ENCODE results near the gene NWD2.
A peak's percentile ranks its signal among the peaks of the same experiment; 100 is the strongest.

The NWD2 gene

DNA sequence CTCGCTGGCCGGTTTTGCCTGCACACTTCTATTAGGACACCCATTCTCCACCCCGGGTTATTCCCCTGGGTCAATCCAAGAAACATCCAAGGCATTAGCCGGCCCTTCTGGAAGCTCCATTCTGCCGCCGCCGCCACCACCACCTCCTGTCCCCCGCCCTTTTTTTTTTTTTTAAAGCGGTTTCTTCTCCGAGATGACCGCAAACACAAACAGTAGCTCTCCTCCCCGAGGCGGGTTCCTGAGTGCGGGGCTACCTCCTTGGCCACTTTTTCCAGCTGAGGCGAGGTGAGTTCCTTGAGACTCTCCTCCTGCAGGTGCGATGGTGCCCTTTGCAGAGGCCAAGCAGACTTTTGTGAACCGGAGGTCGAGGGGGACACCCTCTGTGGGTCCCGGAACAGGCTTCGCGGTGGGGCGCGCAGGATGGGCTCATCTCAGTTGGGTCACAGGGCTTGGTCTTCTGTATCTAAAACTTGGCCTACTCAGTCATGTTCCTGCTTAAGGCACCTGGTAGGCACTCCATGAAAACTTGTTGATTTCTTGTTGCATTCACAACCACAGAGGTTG, 930 bp downstream of the NWD2 start:
- CTCF ChIA-PET, result no interaction called here
- Mint-ChIP-seq H3K36me3 (no peaks in the 10 kb centered on the region), H3K27ac (no peak overlapping the region), H3K4me3 (no peak overlapping the region), H3K4me1 (no peaks in the 10 kb centered on the region), H3K27me3 (peaks cover 47% of the 10 kb centered on the region), H3K9me3 (no peaks in the 10 kb centered on the region)
- no peak for DNase-seq

DNA sequence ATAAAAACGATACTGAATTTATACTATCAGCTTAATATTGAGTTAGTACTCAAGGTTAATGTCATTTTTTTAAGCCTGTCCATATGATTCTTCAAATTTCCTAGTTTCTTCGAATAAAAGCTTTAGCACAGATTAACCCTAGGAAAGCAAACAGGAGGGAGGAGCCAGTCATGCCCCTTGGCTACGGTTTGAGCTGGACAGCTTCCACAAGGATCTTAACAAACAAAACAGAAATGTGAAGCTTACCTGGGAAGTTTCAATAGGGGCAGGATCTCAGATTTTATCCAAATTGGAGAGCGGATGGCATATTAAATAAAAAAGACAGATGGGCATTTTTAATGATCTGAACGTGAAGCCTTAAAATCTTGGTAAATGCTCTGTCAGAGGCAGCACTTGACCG, 2.3 kb downstream of the NWD2 start:
- H3K9me3 Mint-ChIP-seq, result no peaks in the 10 kb centered on the region
- no peak overlapping the region for H3K27ac Mint-ChIP-seq
- no peaks in the 10 kb centered on the region for H3K36me3 Mint-ChIP-seq
- no peak for DNase-seq
- H3K4me3 Mint-ChIP-seq, result no peak overlapping the region
- CTCF ChIA-PET, result no interaction called here
- H3K27me3 Mint-ChIP-seq, result peaks cover 47% of the 10 kb centered on the region
- H3K4me1 Mint-ChIP-seq, result no peaks in the 10 kb centered on the region

DNA sequence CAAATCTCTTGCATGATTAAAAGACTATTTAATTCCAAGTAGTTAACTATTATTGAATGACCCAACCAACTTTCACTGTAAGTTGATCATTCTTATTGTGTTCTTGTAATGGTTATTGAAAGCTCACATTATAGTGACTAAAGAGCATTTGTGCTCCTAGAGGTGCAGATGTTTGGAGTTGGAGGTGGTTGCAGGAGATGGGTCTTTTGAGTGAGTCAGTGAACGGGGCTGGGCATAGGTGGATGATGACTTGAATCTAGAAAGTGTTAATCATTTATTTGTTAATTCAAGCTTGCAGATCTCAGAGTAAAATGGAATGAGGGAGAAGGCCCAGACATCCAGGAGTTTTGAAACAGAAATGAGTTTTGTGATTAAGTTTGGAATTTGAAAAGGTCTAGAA, 13.7 kb downstream of the NWD2 start:
- no peak for DNase-seq
- Mint-ChIP-seq H3K9me3 (no peaks in the 10 kb centered on the region), H3K36me3 (no peaks in the 10 kb centered on the region), H3K27me3 (peaks cover 4% of the 10 kb centered on the region), H3K27ac (no peak overlapping the region), H3K4me3 (no peak overlapping the region), H3K4me1 (no peaks in the 10 kb centered on the region)
- CTCF ChIA-PET, result no interaction called here

DNA sequence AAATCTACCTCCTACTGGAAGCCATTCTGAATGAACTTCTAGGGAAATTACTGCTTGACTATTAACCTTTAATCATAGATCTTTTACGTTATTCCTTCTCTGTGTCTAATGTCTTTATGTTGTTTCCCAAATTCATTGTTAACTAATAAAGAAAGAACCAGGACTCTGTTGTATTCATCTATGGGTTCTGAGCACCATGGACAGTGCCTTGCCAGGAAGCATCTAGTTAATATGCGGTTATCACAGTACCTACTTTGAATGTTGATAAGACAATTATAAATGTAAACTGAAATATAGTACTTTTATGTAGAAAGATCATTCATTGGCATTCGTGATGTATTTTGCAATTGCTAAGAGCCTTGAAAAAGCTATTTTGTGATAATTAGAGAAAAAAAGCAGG, 23.8 kb downstream of the NWD2 start:
- H3K4me3 Mint-ChIP-seq, result no peak overlapping the region
- H3K27me3 Mint-ChIP-seq, result no peaks in the 10 kb centered on the region
- H3K27ac Mint-ChIP-seq, result no peak overlapping the region
- no peak for DNase-seq
- H3K9me3 Mint-ChIP-seq, result no peaks in the 10 kb centered on the region
- H3K4me1 Mint-ChIP-seq, result no peaks in the 10 kb centered on the region
- no peaks in the 10 kb centered on the region for H3K36me3 Mint-ChIP-seq
- CTCF ChIA-PET, result no interaction called here

DNA sequence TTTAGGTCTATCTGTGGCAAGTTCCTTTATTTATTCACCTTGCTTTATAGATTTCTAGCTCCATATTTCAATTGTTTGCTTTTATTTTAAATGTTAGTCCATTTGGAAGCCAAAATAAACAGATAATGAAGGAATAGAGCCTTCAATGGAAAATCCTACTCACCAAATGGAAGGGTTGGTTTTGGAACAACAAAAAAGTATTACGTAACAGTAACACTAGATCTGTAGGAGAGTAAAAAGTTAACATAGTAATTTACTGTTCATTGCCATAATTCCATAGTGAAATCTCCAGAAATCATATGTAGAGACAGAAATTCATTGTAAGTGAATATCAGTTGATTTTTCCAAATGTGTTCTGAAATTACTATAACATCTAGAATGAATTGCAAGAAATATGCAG, 34.6 kb downstream of the NWD2 start:
- no peak for DNase-seq
- H3K36me3 Mint-ChIP-seq, result no peaks in the 10 kb centered on the region
- no peaks in the 10 kb centered on the region for H3K27me3 Mint-ChIP-seq
- H3K9me3 Mint-ChIP-seq, result peaks cover 2% of the 10 kb centered on the region
- CTCF ChIA-PET, result no interaction called here
- H3K4me3 Mint-ChIP-seq, result no peak overlapping the region
- H3K4me1 Mint-ChIP-seq, result no peaks in the 10 kb centered on the region
- no peak overlapping the region for H3K27ac Mint-ChIP-seq

DNA sequence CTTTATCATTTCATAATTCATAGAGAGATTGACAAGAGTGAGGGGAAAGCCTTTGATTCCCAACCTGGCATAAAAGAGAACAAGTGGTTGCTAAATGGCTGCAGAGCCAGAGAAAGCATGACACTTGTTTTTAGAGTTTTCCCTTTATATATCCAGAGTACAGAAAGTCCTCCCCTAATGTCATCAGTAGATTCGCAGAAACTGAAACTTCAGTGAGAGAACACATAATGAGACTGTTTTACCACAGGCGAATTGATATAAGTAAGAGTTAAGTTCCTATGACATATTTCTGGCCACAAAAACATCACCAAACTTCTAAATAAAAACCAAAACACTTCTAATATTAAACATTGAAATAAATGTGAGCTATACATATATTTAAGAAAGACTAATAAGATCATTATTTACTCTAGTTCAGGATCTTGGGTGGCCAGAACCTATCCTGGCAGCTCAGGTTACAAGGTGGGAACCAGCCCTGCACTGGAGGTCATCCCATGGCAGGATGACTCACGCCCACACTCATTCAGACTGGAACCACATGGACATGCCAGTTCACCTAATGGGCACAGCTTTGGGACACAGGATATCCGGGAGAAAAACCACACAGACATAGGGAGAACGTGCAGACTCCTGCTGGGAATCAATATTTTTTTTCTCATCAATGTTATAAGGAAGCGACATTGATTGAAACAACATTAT, 35.5 kb downstream of the NWD2 start:
- no peak overlapping the region for H3K27ac Mint-ChIP-seq
- no peak for DNase-seq
- H3K27me3 Mint-ChIP-seq, result no peaks in the 10 kb centered on the region
- H3K9me3 Mint-ChIP-seq, result peaks cover 2% of the 10 kb centered on the region
- CTCF ChIA-PET, result no interaction called here
- H3K4me3 Mint-ChIP-seq, result no peak overlapping the region
- no peaks in the 10 kb centered on the region for H3K36me3 Mint-ChIP-seq
- no peaks in the 10 kb centered on the region for H3K4me1 Mint-ChIP-seq

DNA sequence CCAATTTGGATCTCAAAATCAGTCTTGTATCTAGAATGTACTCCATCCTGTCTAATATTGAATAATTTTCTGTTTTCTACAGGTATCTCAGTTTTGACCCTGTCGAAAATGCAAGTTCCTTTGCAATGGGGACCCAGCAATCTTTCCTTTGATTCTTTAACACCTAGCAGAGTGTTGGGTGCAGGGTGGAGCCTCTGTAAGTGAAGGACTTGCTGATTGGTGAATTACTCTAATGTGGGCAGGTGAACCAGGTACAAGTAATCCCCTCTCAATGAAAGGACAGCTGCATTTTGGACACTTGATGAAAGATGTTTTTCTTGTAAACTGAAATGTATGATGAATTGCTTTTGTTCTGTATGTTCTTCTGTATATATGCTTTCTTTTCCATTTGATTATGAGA, 54.9 kb downstream of the NWD2 start:
- H3K27me3 Mint-ChIP-seq, result no peaks in the 10 kb centered on the region
- CTCF ChIA-PET, result no interaction called here
- H3K4me3 Mint-ChIP-seq, result no peak overlapping the region
- no peak overlapping the region for H3K27ac Mint-ChIP-seq
- no peak for DNase-seq
- H3K36me3 Mint-ChIP-seq, result no peaks in the 10 kb centered on the region
- no peaks in the 10 kb centered on the region for H3K9me3 Mint-ChIP-seq
- H3K4me1 Mint-ChIP-seq, result no peaks in the 10 kb centered on the region

DNA sequence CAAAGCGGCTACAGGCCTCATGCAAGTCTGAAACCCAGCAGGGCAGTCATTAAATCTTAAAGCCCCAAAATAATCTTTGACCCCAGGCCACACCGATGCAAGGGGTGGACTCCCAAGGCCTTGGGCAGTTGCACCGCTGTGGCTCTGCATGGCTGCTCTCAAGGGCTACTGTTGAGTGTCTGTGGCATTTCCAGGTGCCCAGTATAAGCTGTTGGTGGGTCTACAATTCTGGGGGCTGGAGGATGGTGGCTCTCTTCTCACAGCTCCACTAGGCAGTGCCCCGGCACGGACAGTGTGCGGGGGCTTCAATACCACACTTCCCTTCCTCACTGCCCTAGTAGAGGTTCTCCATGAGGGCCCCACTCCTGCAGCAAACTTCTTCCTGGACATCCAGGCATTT, 60.1 kb downstream of the NWD2 start:
- no peak overlapping the region for H3K27ac Mint-ChIP-seq

DNA sequence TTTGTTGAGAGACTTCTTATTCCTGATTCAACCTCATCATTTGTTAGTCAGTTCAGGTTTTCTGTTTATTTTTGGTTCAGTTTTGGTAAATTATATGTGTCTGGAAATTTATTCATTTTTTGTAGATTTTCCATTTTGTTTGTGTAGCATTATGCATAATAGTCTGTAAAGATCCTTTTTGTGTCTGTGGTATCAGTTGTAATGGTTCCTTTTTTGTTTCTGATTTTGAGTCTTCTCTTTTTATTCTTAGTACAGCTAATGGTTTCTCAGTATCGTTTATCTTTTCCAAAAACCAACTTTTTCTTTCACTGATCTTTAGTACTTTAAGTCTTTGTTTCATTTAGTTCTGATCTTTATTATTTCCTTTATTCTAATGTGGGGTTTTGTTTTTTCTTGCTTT, 61.4 kb downstream of the NWD2 start:
- no peak overlapping the region for H3K4me3 Mint-ChIP-seq
- no peaks in the 10 kb centered on the region for H3K4me1 Mint-ChIP-seq
- CTCF ChIA-PET, result no interaction called here
- DNase-seq, result no peak
- peaks cover 9% of the 10 kb centered on the region for H3K9me3 Mint-ChIP-seq
- H3K27ac Mint-ChIP-seq, result no peak overlapping the region
- H3K36me3 Mint-ChIP-seq, result no peaks in the 10 kb centered on the region
- H3K27me3 Mint-ChIP-seq, result no peaks in the 10 kb centered on the region

More for the DNA sequence above, 60.1 kb downstream of the NWD2 start:
- no peak for DNase-seq
- CTCF ChIA-PET, result no interaction called here
- Mint-ChIP-seq H3K4me1 (no peaks in the 10 kb centered on the region), H3K4me3 (no peak overlapping the region), H3K36me3 (no peaks in the 10 kb centered on the region), H3K9me3 (peaks cover 6% of the 10 kb centered on the region), H3K27me3 (no peaks in the 10 kb centered on the region)

DNA sequence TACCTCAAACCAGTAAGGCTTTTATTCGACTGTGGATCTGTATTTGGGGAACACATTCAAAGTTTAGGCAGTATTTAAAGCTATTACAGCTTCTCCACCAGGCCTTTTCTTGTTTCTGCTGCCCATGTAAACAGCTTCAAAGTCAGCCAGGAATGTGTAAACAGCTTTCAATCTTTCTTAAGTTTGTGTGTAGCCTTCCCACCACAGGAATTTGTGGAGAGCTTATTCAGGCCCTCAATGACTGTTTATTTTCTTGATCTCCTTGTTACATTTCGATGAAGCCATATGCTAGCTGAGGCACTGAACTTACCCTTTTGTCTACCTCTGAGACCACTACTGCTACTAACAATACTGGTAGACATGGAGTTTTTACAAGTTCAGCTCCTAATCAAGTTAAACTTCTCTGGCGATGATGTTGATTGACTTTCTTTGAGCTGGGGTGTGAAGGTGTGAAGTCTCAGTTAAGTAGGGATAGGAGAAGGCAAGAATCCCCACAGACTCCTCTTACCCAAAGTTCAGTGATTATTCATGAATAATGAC, 72.6 kb downstream of the NWD2 start:
- CTCF ChIA-PET, result no interaction called here
- Mint-ChIP-seq H3K4me1 (no peaks in the 10 kb centered on the region), H3K27me3 (no peaks in the 10 kb centered on the region), H3K9me3 (no peaks in the 10 kb centered on the region), H3K27ac (no peak overlapping the region), H3K4me3 (no peak overlapping the region), H3K36me3 (no peaks in the 10 kb centered on the region)
- DNase-seq, result no peak

DNA sequence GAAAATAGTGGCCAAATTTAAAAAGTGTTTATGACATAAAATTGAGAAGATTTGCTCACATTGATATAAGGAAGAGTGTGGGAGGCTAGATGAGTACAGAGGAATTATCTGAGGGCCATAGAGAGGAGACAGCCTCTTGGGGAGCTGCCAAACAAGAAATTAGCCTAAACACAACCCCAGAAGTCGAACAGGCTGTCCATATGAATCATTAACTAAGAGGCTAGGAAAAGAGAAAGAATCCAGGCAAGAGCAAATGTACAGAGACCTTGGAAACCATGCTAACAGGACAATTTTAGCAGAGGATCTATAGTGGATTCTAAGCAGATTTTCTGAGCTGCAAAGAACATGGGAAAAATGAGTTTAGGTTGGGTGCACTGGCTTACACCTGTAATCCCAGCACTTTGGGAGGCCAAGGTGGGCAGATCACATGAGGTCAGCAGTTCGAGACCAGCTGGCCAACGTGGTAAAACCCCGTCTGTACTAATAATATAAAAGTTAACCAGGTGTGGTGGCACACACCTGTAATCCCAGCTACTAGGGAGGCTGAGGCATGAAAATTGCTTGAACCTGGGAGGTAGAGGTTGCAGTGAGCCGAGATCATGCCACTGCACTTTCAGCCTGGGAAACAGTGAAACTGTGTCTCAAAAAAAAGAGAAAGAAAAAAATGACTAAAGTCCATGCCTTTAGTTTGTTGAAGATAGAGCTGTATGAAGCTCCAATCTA, 76.1 kb downstream of the NWD2 start:
- no peaks in the 10 kb centered on the region for H3K4me1 Mint-ChIP-seq
- no peaks in the 10 kb centered on the region for H3K27me3 Mint-ChIP-seq
- H3K36me3 Mint-ChIP-seq, result no peaks in the 10 kb centered on the region
- H3K9me3 Mint-ChIP-seq, result no peaks in the 10 kb centered on the region
- no peak for DNase-seq
- no peak overlapping the region for H3K27ac Mint-ChIP-seq
- CTCF ChIA-PET, result no interaction called here
- no peak overlapping the region for H3K4me3 Mint-ChIP-seq

DNA sequence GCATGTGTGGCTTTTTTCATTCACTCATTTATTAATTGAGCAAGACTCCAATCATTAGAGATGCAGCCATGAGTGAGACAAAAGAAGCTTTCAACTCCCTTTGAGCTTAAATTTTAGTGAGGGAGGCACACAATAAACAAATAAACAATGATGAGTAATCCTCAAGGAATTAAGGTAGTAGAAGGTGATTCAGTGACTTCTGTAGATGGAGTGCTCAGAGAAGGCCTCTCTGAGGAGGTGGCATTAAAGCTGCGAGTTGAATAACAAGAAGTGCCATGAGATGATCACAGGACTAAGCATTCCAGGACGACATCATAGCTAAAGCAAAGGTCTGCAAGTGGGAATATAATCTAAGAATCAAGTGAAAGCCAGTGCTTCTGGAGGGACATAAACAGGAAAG, 77.6 kb downstream of the NWD2 start:
- no peak for DNase-seq
- Mint-ChIP-seq H3K36me3 (no peaks in the 10 kb centered on the region), H3K4me3 (no peak overlapping the region), H3K4me1 (no peaks in the 10 kb centered on the region), H3K9me3 (no peaks in the 10 kb centered on the region), H3K27ac (peak overlapping the region; percentile 56), H3K27me3 (no peaks in the 10 kb centered on the region)
- CTCF ChIA-PET, result no interaction called here

DNA sequence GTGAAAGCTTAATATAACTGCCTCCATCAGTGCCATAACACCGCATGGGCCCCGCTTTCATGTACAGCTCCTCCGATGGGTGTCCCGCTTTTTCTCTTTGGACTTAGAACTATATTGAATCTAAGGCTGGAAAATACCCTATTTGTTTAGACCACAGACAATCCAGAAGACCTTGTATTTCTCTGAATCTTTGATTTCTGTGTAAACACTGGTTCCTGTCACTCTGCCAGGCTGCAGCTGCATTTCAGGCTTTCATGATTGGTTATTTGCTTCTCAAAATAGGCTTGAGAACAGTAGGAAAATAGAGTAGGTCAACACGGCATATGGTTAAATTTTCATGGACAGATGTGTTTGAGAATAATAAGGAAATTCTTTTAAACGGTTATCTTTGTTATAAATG, 80.0 kb downstream of the NWD2 start:
- Mint-ChIP-seq H3K4me3 (no peak overlapping the region), H3K27me3 (no peaks in the 10 kb centered on the region), H3K27ac (no peak overlapping the region), H3K9me3 (no peaks in the 10 kb centered on the region), H3K4me1 (no peaks in the 10 kb centered on the region), H3K36me3 (no peaks in the 10 kb centered on the region)
- no peak for DNase-seq
- CTCF ChIA-PET, result no interaction called here

DNA sequence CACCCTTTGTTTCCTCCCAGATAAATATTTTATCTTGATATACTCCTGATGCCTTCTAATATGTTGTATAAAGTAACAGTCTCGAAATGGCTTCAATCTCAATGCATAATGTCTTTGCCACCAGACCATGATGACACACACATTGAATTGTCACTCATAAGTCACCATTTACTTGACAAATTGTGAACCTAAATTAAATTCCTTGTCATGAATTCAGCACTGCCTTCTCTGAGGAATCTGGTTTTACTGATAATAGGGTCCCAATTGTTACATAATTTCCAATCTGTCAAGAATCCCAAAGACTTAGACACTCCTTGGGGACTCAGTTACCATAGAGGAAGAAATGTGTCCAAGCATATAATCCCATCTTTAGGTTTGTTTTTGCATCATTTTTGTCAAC, 82.3 kb downstream of the NWD2 start:
- no peaks in the 10 kb centered on the region for H3K36me3 Mint-ChIP-seq
- no peak overlapping the region for H3K4me3 Mint-ChIP-seq
- H3K4me1 Mint-ChIP-seq, result no peaks in the 10 kb centered on the region
- H3K27me3 Mint-ChIP-seq, result no peaks in the 10 kb centered on the region
- CTCF ChIA-PET, result no interaction called here
- DNase-seq, result no peak
- H3K27ac Mint-ChIP-seq, result no peak overlapping the region
- H3K9me3 Mint-ChIP-seq, result no peaks in the 10 kb centered on the region

DNA sequence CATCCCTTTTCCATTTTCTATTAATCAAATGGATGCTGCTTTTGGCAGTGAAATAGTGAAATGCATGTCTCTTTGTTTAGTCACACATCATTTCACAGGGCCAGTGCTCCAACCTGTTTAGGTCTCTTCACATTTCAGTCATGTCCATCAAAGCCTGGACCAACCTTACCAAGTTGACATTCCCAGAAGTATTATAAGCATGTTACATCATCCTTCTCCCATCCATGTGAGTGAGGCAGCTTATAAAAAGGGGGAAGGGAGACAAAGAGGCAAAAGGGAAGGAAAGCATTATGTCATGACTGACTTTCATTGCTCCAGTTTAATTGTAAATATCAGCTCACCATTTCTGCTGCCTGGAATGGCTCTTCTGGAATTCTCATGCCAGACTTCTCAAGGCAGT, 94.4 kb downstream of the NWD2 start:
- Mint-ChIP-seq H3K27ac (no peak overlapping the region), H3K9me3 (no peaks in the 10 kb centered on the region), H3K4me1 (no peaks in the 10 kb centered on the region), H3K4me3 (no peak overlapping the region), H3K36me3 (no peaks in the 10 kb centered on the region), H3K27me3 (no peaks in the 10 kb centered on the region)
- DNase-seq, result no peak
- CTCF ChIA-PET, result no interaction called here
